GM23248 (cell line): ENCODE data around the gene GLYATL3.

Experiments used
- EZH2 ChIP-seq: fragments of 200-600 bp; sonication (generic); IDR thresholded peaks from 2 replicates; pipeline ENCODE4 v1.6.1; 2018; ENCODE audit warnings: antibody characterized with exemption, mild to moderate bottlenecking; ENCODE audit not compliant: insufficient read depth, poor library complexity, severe bottlenecking
- EZH2phosphoT487 ChIP-seq: fragments of 200-600 bp; sonication (generic); IDR thresholded peaks from 2 replicates; pipeline ENCODE4 v1.6.1; 2018; ENCODE audit warnings: antibody characterized with exemption, moderate library complexity, mild to moderate bottlenecking, low read depth; ENCODE audit not compliant: insufficient read depth

GRCh38 chr6:49563006-49563886 lies 63.5 kb downstream of the GLYATL3 start:
- TF ChIP-seq EZH2, result no peak
- TF ChIP-seq EZH2phosphoT487, result no peak
